Kidney epithelial cell (primary cell): ENCODE results near the gene ADRB1. TPM values are rescaled to one million over a fixed set of nuclear protein-coding genes. Genes with fewer than 3 reads are reported as not detected.

Experiments used
- DNase-seq: peaks from one replicate; pipeline ENCODE4 v3.0.0-alpha.2; 2010; ENCODE audit warnings: low read depth
- H3K27me3 ChIP-seq: 2 replicates; pipeline ENCODE4 v1.6.0; 2011; ENCODE audit warnings: low read length; ENCODE audit not compliant: control insufficient read depth, insufficient read depth
- H3K36me3 ChIP-seq: 2 replicates; pipeline ENCODE4 v1.5.1; 2011; ENCODE audit warnings: low read length; ENCODE audit not compliant: control insufficient read depth, insufficient read depth
- H3K4me3 ChIP-seq: 2 replicates; pipeline ENCODE4 v1.5.1; 2011; ENCODE audit warnings: low read depth, mild to moderate bottlenecking, control low read depth, low read length
- CTCF ChIP-seq: IDR thresholded peaks from 2 replicates; pipeline ENCODE4 v1.5.1; 2011; ENCODE audit warnings: mild to moderate bottlenecking, moderate library complexity, low read length, control low read depth, inconsistent platforms; ENCODE audit not compliant: insufficient read depth, poor library complexity, severe bottlenecking
- total RNA-seq: library from RNA; depleted of rRNA; stranded (reverse); fragments of >200 nt; gene quantifications from 2 replicates; pipeline ENCODE4 v1.2.3, GENCODE V29; 2015

Gene ADRB1
- total RNA-seq, 1 donor from 2014 or later: 0.04 TPM

- DNase-seq: no peak
- no peak for TF ChIP-seq CTCF
- Histone ChIP-seq H3K27me3 (no peaks in the 10 kb centered on the region), H3K4me3 (no peak overlapping the region), H3K36me3 (no peaks in the 10 kb centered on the region)
These were observed 41.2 kb upstream of the ADRB1 start for GRCh38 chr10:114002422-114002821.

- Histone ChIP-seq H3K36me3 (no peaks in the 10 kb centered on the region), H3K4me3 (no peak overlapping the region), H3K27me3 (no peaks in the 10 kb centered on the region)
- TF ChIP-seq CTCF: no peak
- DNase-seq: no peak
These were observed 40.3 kb upstream of the ADRB1 start for GRCh38 chr10:114003161-114003941.

- Histone ChIP-seq H3K4me3 (no peak overlapping the region), H3K27me3 (no peaks in the 10 kb centered on the region), H3K36me3 (no peaks in the 10 kb centered on the region)
- DNase-seq: no peak
- TF ChIP-seq CTCF: no peak
These were observed 34.2 kb upstream of the ADRB1 start for GRCh38 chr10:114009281-114009996.

GRCh38 chr10:114010316-114010715 is 33.4 kb upstream of the ADRB1 start:
- Histone ChIP-seq H3K36me3 (no peaks in the 10 kb centered on the region), H3K4me3 (no peak overlapping the region), H3K27me3 (no peaks in the 10 kb centered on the region)
- TF ChIP-seq CTCF: no peak
- DNase-seq: no peak

GRCh38 chr10:114012650-114013049 is 31.0 kb upstream of the ADRB1 start:
- TF ChIP-seq CTCF: no peak
- Histone ChIP-seq H3K36me3 (no peaks in the 10 kb centered on the region), H3K4me3 (no peak overlapping the region), H3K27me3 (no peaks in the 10 kb centered on the region)
- no peak for DNase-seq
